HepG2 (cell line): ENCODE measurements around the gene LSM10. TPM values are rescaled to one million over a fixed set of nuclear protein-coding genes. Genes with fewer than 3 reads are reported as not detected.

Source experiments
- ATAC-seq: fragments of 200-7000 bp; cut with Tn5 transposase; 3 replicates; pipeline ENCODE4 v1.9.1; 2020; ENCODE audit warnings: mild to moderate bottlenecking, moderate library complexity
- BruUV-seq: library from RNA; stranded (reverse); fragments of 400-500 nt; replicated peaks from 2 replicates; lab custom pipeline; 2021; lab: Mats Ljungman, UMichigan
- CTCF ChIA-PET: fragments of 300-600 bp; formaldehyde crosslinking; extraction: SDS; loops from one replicate; lab custom pipeline; 2021; ENCODE audit warnings: low total read pairs, inconsistent platforms, low intra/inter-chr PET ratio; lab: Yijun Ruan, JAX
- POLR2A ChIA-PET: fragments of 350-600 bp; sonication (Branson Sonifier 250); formaldehyde crosslinking; loops from one replicate; lab custom pipeline; 2020; ENCODE audit warnings: antibody characterized with exemption, inconsistent platforms; lab: Yijun Ruan, JAX
- DNase-seq: peaks from one replicate; pipeline ENCODE4 v3.0.0-alpha.2; 2015; ENCODE audit warnings: low spot score
- FAIRE-seq: peaks from 3 replicates; lab custom pipeline; 2011; peaks lifted over from hg19 to GRCh38; lab: Jason Lieb, UNC
- H2AFZ ChIP-seq: one replicate; pipeline ENCODE4 v1.6.1; 2011; ENCODE audit warnings: low read length, inconsistent platforms
- H3K27ac ChIP-seq: fragments of 300-600 bp; 3 replicates; pipeline ENCODE4 v1.8.0; 2011; ENCODE audit warnings: mixed run types, mild to moderate bottlenecking, mixed read lengths, low read length, inconsistent platforms; ENCODE audit not compliant: insufficient read depth; ENCODE audit errors: extremely low read length
- H3K27me3 ChIP-seq, 2 experiments: fragments of 200-600 bp in 1 of 2; 2 replicates in 1 of 2; 3 replicates in 1 of 2; pipeline versions ENCODE4 v1.6.0 to v1.8.0; 2011; ENCODE audit warnings: low read length in 2 of 2, mild to moderate bottlenecking in 2 of 2, moderate library complexity in 2 of 2, inconsistent platforms in 1 of 2; ENCODE audit not compliant: insufficient read depth in 2 of 2, control insufficient read depth in 1 of 2
- H3K36me3 ChIP-seq, 2 experiments: fragments of 200-600 bp in 1 of 2; replicated peaks in 1 of 2; 2 replicates in 1 of 2; 3 replicates in 1 of 2; pipeline versions ENCODE4 v1.5.1 to v1.8.0; 2011; ENCODE audit warnings: low read length in 2 of 2, inconsistent platforms in 1 of 2; ENCODE audit not compliant: insufficient read depth in 2 of 2, control insufficient read depth in 1 of 2
- H3K4me1 ChIP-seq: 2 replicates; pipeline ENCODE4 v1.5.1; 2012; ENCODE audit warnings: low read length, inconsistent platforms; ENCODE audit not compliant: insufficient read depth
- H3K4me2 ChIP-seq: 2 replicates; pipeline ENCODE4 v1.6.0; 2011; ENCODE audit warnings: low read depth, low read length, inconsistent platforms
- H3K4me3 ChIP-seq, 3 experiments: fragments of 200-600 bp in 1 of 3; sonication (generic), shearing (Covaris generic) in 1 of 3; replicated peaks in 1 of 3; 2 replicates each; pipeline ENCODE4 v1.5.1; 2011 to 2016; ENCODE audit warnings: low read length in 3 of 3, inconsistent platforms in 2 of 3, low read depth in 2 of 3, mild to moderate bottlenecking in 2 of 3, control low read depth in 1 of 3, mixed read lengths in 1 of 3; ENCODE audit not compliant: insufficient read depth in 1 of 3
- H3K79me2 ChIP-seq: one replicate; pipeline ENCODE4 v1.6.1; 2011; ENCODE audit warnings: low read length, inconsistent platforms; ENCODE audit not compliant: insufficient read depth
- H3K9ac ChIP-seq: 2 replicates; pipeline ENCODE4 v1.6.0; 2011; ENCODE audit warnings: mild to moderate bottlenecking, low read depth, low read length, inconsistent platforms; ENCODE audit not compliant: insufficient read depth
- H3K9me3 ChIP-seq: 2 replicates; pipeline ENCODE4 v1.5.1; 2012; ENCODE audit warnings: mild to moderate bottlenecking, low read length
- H4K20me1 ChIP-seq: 2 replicates; pipeline ENCODE4 v1.6.0; 2011; ENCODE audit warnings: inconsistent platforms, mild to moderate bottlenecking, low read length, moderate library complexity; ENCODE audit not compliant: insufficient read depth
- BCLAF1 ChIP-seq: fragments of 450-650 bp; IDR thresholded peaks from 2 replicates; pipeline ENCODE4 v1.6.1; 2017; ENCODE audit warnings: mild to moderate bottlenecking
- CHD2 ChIP-seq: IDR thresholded peaks from 2 replicates; pipeline ENCODE4 v1.6.1; 2011; ENCODE audit warnings: low read depth, low read length, improper control_type of control experiment
- GPN1 ChIP-seq: sonication (generic); formaldehyde crosslinking; IDR thresholded peaks from 2 replicates; pipeline ENCODE4 v1.5.1; 2020; ENCODE audit warnings: missing genetic modification reagents, borderline replicate concordance
- KDM1A ChIP-seq: IDR thresholded peaks from 2 replicates; pipeline ENCODE4 v1.6.1; 2016; ENCODE audit warnings: missing compliant biosample characterization
- NONO ChIP-seq, 2 experiments: fragments of 450-650 bp in 1 of 2; sonication (generic) in 1 of 2; formaldehyde crosslinking in 1 of 2; IDR thresholded peaks in 1 of 2; conservative IDR thresholded peaks in 1 of 2; 2 replicates each; pipeline versions ENCODE4 v1.6.1 to v1.8.0; 2017 to 2022; ENCODE audit warnings: mild to moderate bottlenecking in 1 of 2, missing genetic modification reagents in 1 of 2, moderate library complexity in 1 of 2
- REL ChIP-seq: sonication (generic); formaldehyde crosslinking; conservative IDR thresholded peaks from 2 replicates; pipeline ENCODE4 v1.8.0; 2022; ENCODE audit warnings: mild to moderate bottlenecking, missing genetic modification reagents, moderate library complexity
- RORA ChIP-seq: sonication (generic); formaldehyde crosslinking; IDR thresholded peaks from 2 replicates; pipeline ENCODE4 v1.5.0; 2020; ENCODE audit warnings: mild to moderate bottlenecking, missing genetic modification reagents, moderate library complexity
- TAF1 ChIP-seq: sonication (generic); formaldehyde crosslinking; IDR thresholded peaks from 2 replicates; pipeline ENCODE4 v1.4.0; 2020; ENCODE audit warnings: missing genetic modification reagents
- TBP ChIP-seq: sonication (generic); formaldehyde crosslinking; IDR thresholded peaks from 2 replicates; pipeline ENCODE4 v1.5.0; 2020; ENCODE audit warnings: missing genetic modification reagents
- TCF7L2 ChIP-seq: IDR thresholded peaks from 2 replicates; pipeline ENCODE4 v1.6.1; 2011; ENCODE audit warnings: mild to moderate bottlenecking, low read depth, low read length, moderate library complexity
- ZBTB38 ChIP-seq: sonication (generic); formaldehyde crosslinking; IDR thresholded peaks from 2 replicates; pipeline ENCODE4 v1.5.1; 2020; ENCODE audit warnings: mild to moderate bottlenecking, missing genetic modification reagents
- ZKSCAN5 ChIP-seq: sonication (generic); formaldehyde crosslinking; IDR thresholded peaks from 2 replicates; pipeline ENCODE4 v1.5.1; 2020; ENCODE audit warnings: mild to moderate bottlenecking, missing genetic modification reagents
- ZNF121 ChIP-seq: sonication (generic); formaldehyde crosslinking; IDR thresholded peaks from 2 replicates; pipeline ENCODE4 v1.5.0; 2020; ENCODE audit warnings: mild to moderate bottlenecking, missing genetic modification reagents
- ZNF136 ChIP-seq: sonication (generic); formaldehyde crosslinking; IDR thresholded peaks from 2 replicates; pipeline ENCODE4 v1.8.1; 2022; ENCODE audit warnings: low read depth, mild to moderate bottlenecking, moderate library complexity, missing genetic modification reagents
- ZNF256 ChIP-seq: sonication (generic); formaldehyde crosslinking; conservative IDR thresholded peaks from 2 replicates; pipeline ENCODE4 v1.4.0; 2020; ENCODE audit warnings: missing genetic modification reagents
- ZNF562 ChIP-seq: sonication (generic); formaldehyde crosslinking; IDR thresholded peaks from 2 replicates; pipeline ENCODE4 v1.8.0; 2022; ENCODE audit warnings: missing genetic modification reagents, borderline replicate concordance
- ZNF703 ChIP-seq: sonication (generic); formaldehyde crosslinking; IDR thresholded peaks from 2 replicates; pipeline ENCODE4 v1.5.1; 2020; ENCODE audit warnings: missing genetic modification reagents, mild to moderate bottlenecking, moderate library complexity, borderline replicate concordance
- ZNF772 ChIP-seq: sonication (generic); formaldehyde crosslinking; IDR thresholded peaks from 2 replicates; pipeline ENCODE4 v1.5.0; 2020; ENCODE audit warnings: mild to moderate bottlenecking, missing genetic modification reagents
- ZSCAN9 ChIP-seq: IDR thresholded peaks from 2 replicates; pipeline ENCODE4 v1.6.1; 2016; ENCODE audit warnings: borderline replicate concordance
- WGBS: methylation state at CpG from one replicate; pipeline ENCODE4 v1.1.6; 2017; ENCODE audit warnings: low lambda C conversion rate; 5-methylcytosine and 5-hydroxymethylcytosine counted together
- in situ Hi-C: cut with HindIII; loops from 2 replicates; pipeline ENCODE4 v1.10.0; 2017; ENCODE audit warnings: low pct_unique_long_range_greater_than_20kb; ENCODE audit not compliant: extremely low pct_ligation_motif_present
- intact Hi-C: fragments of 100-400 bp; cut with micrococcal nuclease; formaldehyde crosslinking; loops from one replicate; pipeline ENCODE4 v1.10.0; 2022; ENCODE audit not compliant: unreplicated experiment
- polyA plus RNA-seq, 8 experiments: library from polyadenylated mRNA; depleted of rRNA in 3 of 8; stranded (reverse) in 7 of 8; unstranded in 1 of 8; fragments of >200 nt; fragmentation: Illumina TruSeq in 4 of 8; extraction: Trizol in 4 of 8; gene quantifications; 2 replicates each; pipeline versions ENCODE4 v1.2.1 to v1.2.3, GENCODE V29; 2011 to 2016; ENCODE audit warnings: low read depth in 4 of 8, missing spikeins in 1 of 8, mixed read lengths in 1 of 8; ENCODE audit not compliant: insufficient read depth in 1 of 8
- total RNA-seq, 5 experiments: library from RNA; depleted of rRNA; stranded (reverse); fragments of >200 nt; fragmentation: Illumina TruSeq; extraction: Trizol; gene quantifications; 2 replicates each; pipeline ENCODE4 v1.2.3, GENCODE V29; 2016; ENCODE audit warnings: low read depth in 1 of 5

Gene LSM10
- total and polyA plus RNA-seq, 2 of the 13 experiments (the other 11 are each of a cell fraction or from before 2014, with no cell fraction given) = 14.0 to 52.0 TPM

- Histone ChIP-seq H3K79me2 (no peaks in the 10 kb centered on the region), H3K4me2 (no peak overlapping the region), H3K9me3 (no peaks in the 10 kb centered on the region), H3K27me3 (no peaks in the 10 kb centered on the region), H3K4me3 (no peak overlapping the region), H3K9ac (no peak overlapping the region), H2AFZ (no peak overlapping the region), H3K4me1 (peaks cover 16% of the 10 kb centered on the region; the same call in 1 of the 2 replicates), H3K27ac (no peak overlapping the region), H4K20me1 (no peaks in the 10 kb centered on the region), H3K36me3 (peaks cover 25 to 58% of the 10 kb centered on the region in 2 experiments)
- TF ChIP-seq ZSCAN9 (no peak), ZNF136 (no peak), ZKSCAN5 (CRISPR knock-in tag) (no peak), ZNF121 (CRISPR knock-in tag) (no peak), ZNF256 (no peak), RORA (CRISPR knock-in tag) (no peak), ZBTB38 (no peak)
- ATAC-seq (no peak), DNase-seq (no peak), FAIRE-seq (no peak)
- TSS peak; percentile 31 for BruUV-seq
- POLR2A ChIA-PET = interaction anchor here (1.0 kb wide), 1 partner anchor 41 kb away, joined by 3 read pairs; no protein-coding TSS in a partner anchor
- CTCF ChIA-PET = no interaction called here
- in situ Hi-C loops (no loop called here), intact Hi-C loops (no loop called here)
- 96% methylated on average over 6 of the region's 6 CpGs for WGBS
These were observed 37.7 kb downstream of the LSM10 start for GRCh38 chr1:36359911-36360550.

- peaks cover 16% of the 10 kb centered on the region; the same call in 1 of the 2 replicates for H3K4me1 ChIP-seq
- no peak overlapping the region for H3K4me3 ChIP-seq
- H3K79me2 ChIP-seq = no peaks in the 10 kb centered on the region
- no peak overlapping the region for H3K9ac ChIP-seq
- in situ Hi-C loops = no loop called here
- no peak overlapping the region for H3K27ac ChIP-seq
- H4K20me1 ChIP-seq = no peaks in the 10 kb centered on the region
- peaks cover 31 to 64% of the 10 kb centered on the region in 2 experiments for H3K36me3 ChIP-seq
- H3K27me3 ChIP-seq = no peaks in the 10 kb centered on the region
- H3K9me3 ChIP-seq = no peaks in the 10 kb centered on the region
- BruUV-seq = no TSS peak
- H2AFZ ChIP-seq = no peak overlapping the region
- POLR2A ChIA-PET = no interaction called here
- intact Hi-C loops = no loop called here
- CTCF ChIA-PET = no interaction called here
- whole genome bisulfite sequencing = 98% methylated on average over 4 of the region's 5 CpGs
- ATAC-seq = no peak
- no peak overlapping the region for H3K4me2 ChIP-seq
- FAIRE-seq = no peak
- no peak for DNase-seq
- TF ChIP-seq ZNF772 (no peak), TBP (CRISPR knock-in tag) (no peak), KDM1A (no peak), TCF7L2 (no peak), CHD2 (no peak), REL (no peak), NONO (IDR thresholded peaks at IDR 0.05) (no peak), NONO (CRISPR knock-in tag; conservative IDR thresholded peaks at IDR 0.05) (no peak), TAF1 (CRISPR knock-in tag) (no peak), ZNF703 (CRISPR knock-in tag) (no peak), BCLAF1 (no peak), GPN1 (CRISPR knock-in tag) (no peak), ZNF562 (no peak)
These were observed 38.3 kb downstream of the LSM10 start for GRCh38 chr1:36359383-36359782.
